ENCODE data around the gene LRRC8B. TPM values are rescaled to one million over a fixed set of nuclear protein-coding genes. Genes with fewer than 3 reads are reported as not detected.

The LRRC8B gene
- total and polyA plus RNA-seq, 9 of the 15 experiments (the other 6 are each of a cell fraction or from before 2014, with no cell fraction given): 4.3 to 43.7 (median 14.4) TPM

DNA sequence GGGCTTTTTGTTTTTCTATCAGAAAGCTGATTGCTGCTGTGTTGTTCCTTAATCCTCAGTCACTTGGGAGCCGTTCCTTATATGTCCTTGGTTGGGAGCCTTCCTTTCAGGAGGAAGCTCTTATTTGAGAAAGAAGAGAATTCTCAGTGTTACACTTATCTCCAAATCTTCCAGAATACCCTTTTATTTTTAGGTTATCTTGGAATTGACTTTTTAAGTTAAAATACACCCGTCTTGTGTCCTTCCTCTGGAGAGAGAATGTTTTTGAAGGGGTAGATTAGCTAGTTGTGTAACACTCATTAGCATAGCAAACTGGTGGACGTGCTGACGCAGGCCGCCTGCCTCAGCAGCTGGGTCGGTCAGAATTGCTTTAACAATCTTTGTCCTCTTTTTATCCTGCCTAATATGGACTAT is 42.1 kb downstream of the LRRC8B start (continued):
- no peak for TF ChIP-seq RREB1 (CRISPR knock-in tag; IDR thresholded peaks at IDR 0.05)
- no peak for TF ChIP-seq HIVEP1 (CRISPR knock-in tag; IDR thresholded peaks at IDR 0.05)
- TF ChIP-seq KAT8 (IDR thresholded peaks at IDR 0.05; ENCODE audit: low read depth): no peak
- no peak for TF ChIP-seq GTF2A2 (tag; IDR thresholded peaks at IDR 0.05)
- TF ChIP-seq ZNF124 (CRISPR knock-in tag; IDR thresholded peaks at IDR 0.05): no peak
- TF ChIP-seq UBTF (IDR thresholded peaks at IDR 0.05; ENCODE audit: borderline replicate concordance in 1 of 2, low read depth in 2 of 2, low read length in 2 of 2): no peak
- no peak for TF ChIP-seq SIX5 (IDR thresholded peaks at IDR 0.05; ENCODE audit: borderline replicate concordance in 1 of 2, insufficient read depth in 1 of 2, low read depth in 1 of 2, low read length in 2 of 2)
- TF ChIP-seq, protein P1, sequence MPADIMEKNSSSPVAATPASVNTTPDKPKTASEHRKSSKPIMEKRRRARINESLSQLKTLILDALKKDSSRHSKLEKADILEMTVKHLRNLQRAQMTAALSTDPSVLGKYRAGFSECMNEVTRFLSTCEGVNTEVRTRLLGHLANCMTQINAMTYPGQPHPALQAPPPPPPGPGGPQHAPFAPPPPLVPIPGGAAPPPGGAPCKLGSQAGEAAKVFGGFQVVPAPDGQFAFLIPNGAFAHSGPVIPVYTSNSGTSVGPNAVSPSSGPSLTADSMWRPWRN (IDR thresholded peaks at IDR 0.05; ENCODE audit: low read depth): no peak
- no peak for TF ChIP-seq ZNF695 (CRISPR knock-in tag; IDR thresholded peaks at IDR 0.05)
- TF ChIP-seq, protein P2, sequence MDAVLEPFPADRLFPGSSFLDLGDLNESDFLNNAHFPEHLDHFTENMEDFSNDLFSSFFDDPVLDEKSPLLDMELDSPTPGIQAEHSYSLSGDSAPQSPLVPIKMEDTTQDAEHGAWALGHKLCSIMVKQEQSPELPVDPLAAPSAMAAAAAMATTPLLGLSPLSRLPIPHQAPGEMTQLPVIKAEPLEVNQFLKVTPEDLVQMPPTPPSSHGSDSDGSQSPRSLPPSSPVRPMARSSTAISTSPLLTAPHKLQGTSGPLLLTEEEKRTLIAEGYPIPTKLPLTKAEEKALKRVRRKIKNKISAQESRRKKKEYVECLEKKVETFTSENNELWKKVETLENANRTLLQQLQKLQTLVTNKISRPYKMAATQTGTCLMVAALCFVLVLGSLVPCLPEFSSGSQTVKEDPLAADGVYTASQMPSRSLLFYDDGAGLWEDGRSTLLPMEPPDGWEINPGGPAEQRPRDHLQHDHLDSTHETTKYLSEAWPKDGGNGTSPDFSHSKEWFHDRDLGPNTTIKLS (IDR thresholded peaks at IDR 0.05; ENCODE audit: borderline replicate concordance, low read depth): no peak
- TF ChIP-seq ZBTB9 (CRISPR knock-in tag; IDR thresholded peaks at IDR 0.05): 0 out of 2 replicates have a peak, but pooled peaks have one; percentile 13
- TF ChIP-seq RBFOX2 (IDR thresholded peaks at IDR 0.05; ENCODE audit: low read depth, low read length): no peak
- TF ChIP-seq SIN3B (IDR thresholded peaks at IDR 0.05; ENCODE audit: low read depth): no peak
